Breast epithelium (tissue), 4 donors: ENCODE measurements around the gene SRPRB. TPM values are rescaled to one million over a fixed set of nuclear protein-coding genes. Genes with fewer than 3 reads are reported as not detected.

ENCODE experiments used
- DNase-seq, 2 donors: peaks; one replicate each; pipeline ENCODE4 v3.0.0-alpha.2; 2019; ENCODE audit warnings: low spot score in 2 of 2
- H3K27ac ChIP-seq, 2 donors: fragments of 200-600 bp; sonication (generic) in 1 of 2; one replicate each; pipeline ENCODE4 v1.5.1; 2016 to 2019; ENCODE audit warnings: mild to moderate bottlenecking in 1 of 2
- H3K27me3 ChIP-seq, 2 donors: fragments of 200-600 bp; sonication (generic) in 1 of 2; one replicate each; pipeline versions ENCODE4 v1.5.1 to v1.6.0; 2017 to 2019; ENCODE audit warnings: control low read depth in 1 of 2, mild to moderate bottlenecking in 1 of 2
- H3K36me3 ChIP-seq: fragments of 200-600 bp; one replicate; pipeline ENCODE4 v1.5.1; 2019
- H3K4me1 ChIP-seq, 2 donors: fragments of 200-600 bp; sonication (generic); one replicate each; pipeline ENCODE4 v1.5.1; 2016 to 2019; ENCODE audit warnings: control low read depth in 1 of 2
- H3K4me3 ChIP-seq, 3 donors: fragments of 200-600 bp; sonication (generic); 1 replicate in 2 of 3; 2 replicates in 1 of 3; pipeline ENCODE4 v1.5.1; 2016 to 2019; ENCODE audit warnings: mild to moderate bottlenecking in 3 of 3, moderate library complexity in 2 of 3
- H3K9me3 ChIP-seq, 2 donors: fragments of 200-600 bp; sonication (generic) in 1 of 2; one replicate each; pipeline ENCODE4 v1.5.1; 2016 to 2019; ENCODE audit warnings: control low read depth in 1 of 2
- CTCF ChIP-seq, 3 donors: fragments of 450-650 bp; IDR thresholded peaks; one replicate each; pipeline ENCODE4 v1.5.1; 2016 to 2017; ENCODE audit warnings: antibody characterized with exemption in 3 of 3, mild to moderate bottlenecking in 3 of 3, moderate library complexity in 3 of 3
- POLR2A ChIP-seq: fragments of 450-650 bp; IDR thresholded peaks from one replicate; pipeline ENCODE4 v1.6.1; 2016; ENCODE audit warnings: antibody characterized with exemption, mild to moderate bottlenecking, moderate library complexity
- POLR2AphosphoS5 ChIP-seq, 3 donors: sonication (generic); formaldehyde crosslinking; IDR thresholded peaks; one replicate each; pipeline ENCODE4 v1.6.1; 2017; ENCODE audit warnings: antibody characterized with exemption in 3 of 3
- intact Hi-C: fragments of 100-400 bp; cut with DNase I; formaldehyde crosslinking; loops from one replicate; pipeline ENCODE4 v1.15.1; 2023; ENCODE audit warnings: low total_unique reads
- total RNA-seq, 3 donors: library from RNA; depleted of rRNA; stranded (reverse); fragments of >200 nt; gene quantifications; one replicate each; pipeline ENCODE4 v1.1.0, GENCODE V29; 2016

Gene SRPRB
- total RNA-seq, 3 donors from 2014 or later = 17.1 to 35.1 (median 28.4) TPM

GRCh38 chr3:133773732-133774131 lies 31.9 kb upstream of the SRPRB start:
- Histone ChIP-seq H3K27me3 (no peaks in the 10 kb centered on the region), H3K36me3 (no peaks in the 10 kb centered on the region), H3K4me1 (no peaks in the 10 kb centered on the region), H3K9me3 (no peaks in the 10 kb centered on the region), H3K4me3 (no peak overlapping the region), H3K27ac (no peak overlapping the region)
- intact Hi-C loops = no loop called here
- TF ChIP-seq CTCF (IDR thresholded peaks at IDR 0.05) (no peak), POLR2A (no peak), POLR2AphosphoS5 (IDR thresholded peaks at IDR 0.05) (no peak)
- DNase-seq = no peak

GRCh38 chr3:133775309-133775708 lies 30.3 kb upstream of the SRPRB start:
- Histone ChIP-seq H3K4me1 (no peaks in the 10 kb centered on the region), H3K27me3 (no peaks in the 10 kb centered on the region), H3K4me3 (no peak overlapping the region), H3K9me3 (no peaks in the 10 kb centered on the region), H3K27ac (no peak overlapping the region), H3K36me3 (no peaks in the 10 kb centered on the region)
- no peak for DNase-seq
- TF ChIP-seq POLR2A (no peak), CTCF (IDR thresholded peaks at IDR 0.05) (no peak), POLR2AphosphoS5 (IDR thresholded peaks at IDR 0.05) (no peak)
- intact Hi-C loops = no loop called here

- no peak overlapping the region for H3K4me3 ChIP-seq
- H3K27ac ChIP-seq = no peak overlapping the region
- no peak for TF ChIP-seq CTCF (IDR thresholded peaks at IDR 0.05)
- TF ChIP-seq POLR2AphosphoS5 (IDR thresholded peaks at IDR 0.05) = no peak
- no peak for TF ChIP-seq POLR2A
- no peaks in the 10 kb centered on the region for H3K27me3 ChIP-seq
- DNase-seq = no peak
- intact Hi-C loops = no loop called here
- no peaks in the 10 kb centered on the region for H3K4me1 ChIP-seq
- H3K9me3 ChIP-seq = no peaks in the 10 kb centered on the region
- H3K36me3 ChIP-seq = no peaks in the 10 kb centered on the region
Measured at GRCh38 chr3:133775835-133776234, 29.8 kb upstream of the SRPRB start.

GRCh38 chr3:133776794-133777438 lies 28.7 kb upstream of the SRPRB start:
- Histone ChIP-seq H3K9me3 (no peaks in the 10 kb centered on the region), H3K4me3 (no peak overlapping the region), H3K27ac (no peak overlapping the region), H3K36me3 (no peaks in the 10 kb centered on the region), H3K27me3 (no peaks in the 10 kb centered on the region), H3K4me1 (no peaks in the 10 kb centered on the region)
- intact Hi-C loops = no loop called here
- DNase-seq = no peak
- TF ChIP-seq POLR2AphosphoS5 (IDR thresholded peaks at IDR 0.05) = no peak
- no peak for TF ChIP-seq CTCF (IDR thresholded peaks at IDR 0.05)
- TF ChIP-seq POLR2A = no peak

- H3K36me3 ChIP-seq = no peaks in the 10 kb centered on the region
- no peak overlapping the region for H3K27ac ChIP-seq
- no peaks in the 10 kb centered on the region for H3K4me1 ChIP-seq
- intact Hi-C loops = no loop called here
- H3K27me3 ChIP-seq = no peaks in the 10 kb centered on the region
- no peaks in the 10 kb centered on the region for H3K9me3 ChIP-seq
- TF ChIP-seq CTCF (IDR thresholded peaks at IDR 0.05) = no peak
- TF ChIP-seq POLR2AphosphoS5 (IDR thresholded peaks at IDR 0.05) = no peak
- TF ChIP-seq POLR2A = no peak
- DNase-seq = no peak
- H3K4me3 ChIP-seq = no peak overlapping the region
Measured at GRCh38 chr3:133777807-133778568, 27.6 kb upstream of the SRPRB start.
